ENCODE data around the gene C1QB. TPM values are rescaled to one million over a fixed set of nuclear protein-coding genes. Genes with fewer than 3 reads are reported as not detected.

C1QB gene
- total and polyA plus RNA-seq, 2 of the 4 experiments (the other 2 are of a cell fraction), result not detected

DNA sequence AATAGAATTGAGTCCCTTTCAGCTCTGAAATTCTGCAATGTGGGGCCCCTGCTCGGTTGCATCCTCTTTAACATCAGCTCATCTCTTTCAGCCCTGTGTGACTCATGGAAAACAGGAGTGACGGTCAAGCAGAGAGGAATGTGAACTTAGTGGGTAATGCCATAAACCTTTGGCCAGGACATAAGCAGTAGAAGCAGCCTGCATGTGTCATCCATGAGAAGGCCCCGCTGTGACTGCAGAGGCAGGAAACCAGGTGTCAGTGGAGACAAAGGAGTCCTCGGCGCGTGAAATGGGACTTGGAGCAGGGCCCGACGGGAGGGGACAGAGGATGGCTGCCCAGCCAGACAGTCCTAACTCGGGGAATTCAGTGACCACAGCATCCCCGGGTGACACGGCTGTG lies 36.5 kb downstream of the C1QB start:
- H2BK15ac ChIP-seq (ENCODE audit: low read depth, low read length), result peak overlapping the region; percentile 54; the same call in 1 of the 3 replicates
- TF ChIP-seq RCOR1 (IDR thresholded peaks at IDR 0.05; ENCODE audit: insufficient replicate concordance, low read length) (peak; percentile 66), RAD21 (IDR thresholded peaks at IDR 0.05; ENCODE audit: low read length) (peak; percentile 24; the same call in 1 of the 2 replicates), CEBPB (IDR thresholded peaks at IDR 0.05; ENCODE audit: low read depth, low read length) (peak; percentile 45; the same call in 1 of the 2 replicates), SMC3 (IDR thresholded peaks at IDR 0.05; ENCODE audit: low read depth, low read length) (no peak), POLR2A (IDR thresholded peaks at IDR 0.05; ENCODE audit: low read depth, low read length) (no peak), MAZ (IDR thresholded peaks at IDR 0.05; ENCODE audit: borderline replicate concordance, low read depth, low read length) (peak; percentile 60; the same call in 1 of the 2 replicates), NFE2L2 (IDR thresholded peaks at IDR 0.05; ENCODE audit: low read depth, low read length) (peak; percentile 14; the same call in 1 of the 2 replicates), CHD1 (IDR thresholded peaks at IDR 0.05; ENCODE audit: low read depth, low read length) (no peak), MAFK (IDR thresholded peaks at IDR 0.05; ENCODE audit: low read depth, low read length) (no peak), BHLHE40 (IDR thresholded peaks at IDR 0.05; ENCODE audit: low read depth, low read length) (no peak), MXI1 (IDR thresholded peaks at IDR 0.05; ENCODE audit: borderline replicate concordance, low read depth, low read length) (0 out of 2 replicates have a peak, but pooled peaks have one; percentile 46), FOS (IDR thresholded peaks at IDR 0.05; ENCODE audit: low read depth, low read length) (peak; percentile 89)
- TF ChIP-seq, protein P1, sequence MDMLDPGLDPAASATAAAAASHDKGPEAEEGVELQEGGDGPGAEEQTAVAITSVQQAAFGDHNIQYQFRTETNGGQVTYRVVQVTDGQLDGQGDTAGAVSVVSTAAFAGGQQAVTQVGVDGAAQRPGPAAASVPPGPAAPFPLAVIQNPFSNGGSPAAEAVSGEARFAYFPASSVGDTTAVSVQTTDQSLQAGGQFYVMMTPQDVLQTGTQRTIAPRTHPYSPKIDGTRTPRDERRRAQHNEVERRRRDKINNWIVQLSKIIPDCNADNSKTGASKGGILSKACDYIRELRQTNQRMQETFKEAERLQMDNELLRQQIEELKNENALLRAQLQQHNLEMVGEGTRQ (IDR thresholded peaks at IDR 0.05; ENCODE audit: low read depth, low read length), result no peak
- TF ChIP-seq, protein P2, sequence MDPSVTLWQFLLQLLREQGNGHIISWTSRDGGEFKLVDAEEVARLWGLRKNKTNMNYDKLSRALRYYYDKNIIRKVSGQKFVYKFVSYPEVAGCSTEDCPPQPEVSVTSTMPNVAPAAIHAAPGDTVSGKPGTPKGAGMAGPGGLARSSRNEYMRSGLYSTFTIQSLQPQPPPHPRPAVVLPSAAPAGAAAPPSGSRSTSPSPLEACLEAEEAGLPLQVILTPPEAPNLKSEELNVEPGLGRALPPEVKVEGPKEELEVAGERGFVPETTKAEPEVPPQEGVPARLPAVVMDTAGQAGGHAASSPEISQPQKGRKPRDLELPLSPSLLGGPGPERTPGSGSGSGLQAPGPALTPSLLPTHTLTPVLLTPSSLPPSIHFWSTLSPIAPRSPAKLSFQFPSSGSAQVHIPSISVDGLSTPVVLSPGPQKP (IDR thresholded peaks at IDR 0.05; ENCODE audit: borderline replicate concordance, low read depth, low read length), result no peak
- TF ChIP-seq, protein P3, sequence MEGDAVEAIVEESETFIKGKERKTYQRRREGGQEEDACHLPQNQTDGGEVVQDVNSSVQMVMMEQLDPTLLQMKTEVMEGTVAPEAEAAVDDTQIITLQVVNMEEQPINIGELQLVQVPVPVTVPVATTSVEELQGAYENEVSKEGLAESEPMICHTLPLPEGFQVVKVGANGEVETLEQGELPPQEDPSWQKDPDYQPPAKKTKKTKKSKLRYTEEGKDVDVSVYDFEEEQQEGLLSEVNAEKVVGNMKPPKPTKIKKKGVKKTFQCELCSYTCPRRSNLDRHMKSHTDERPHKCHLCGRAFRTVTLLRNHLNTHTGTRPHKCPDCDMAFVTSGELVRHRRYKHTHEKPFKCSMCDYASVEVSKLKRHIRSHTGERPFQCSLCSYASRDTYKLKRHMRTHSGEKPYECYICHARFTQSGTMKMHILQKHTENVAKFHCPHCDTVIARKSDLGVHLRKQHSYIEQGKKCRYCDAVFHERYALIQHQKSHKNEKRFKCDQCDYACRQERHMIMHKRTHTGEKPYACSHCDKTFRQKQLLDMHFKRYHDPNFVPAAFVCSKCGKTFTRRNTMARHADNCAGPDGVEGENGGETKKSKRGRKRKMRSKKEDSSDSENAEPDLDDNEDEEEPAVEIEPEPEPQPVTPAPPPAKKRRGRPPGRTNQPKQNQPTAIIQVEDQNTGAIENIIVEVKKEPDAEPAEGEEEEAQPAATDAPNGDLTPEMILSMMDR (conservative IDR thresholded peaks at IDR 0.05; ENCODE audit: low read depth, low read length), result no peak
- H2BK20ac ChIP-seq (ENCODE audit: low read depth, low read length), result peak overlapping the region; percentile 36; the same call in 1 of the 2 replicates
- no TSS peak for BruUV-seq (replicated peaks)
- H3K9ac ChIP-seq (ENCODE audit: low read depth, low read length), result no peak overlapping the region
- no peak overlapping the region for H2AK9ac ChIP-seq (replicated peaks; ENCODE audit: low read depth, low read length, poor library complexity)
- 0 out of 2 replicates have a peak, but pooled peaks cover 5% of the 10 kb centered on the region for H3K9me1 ChIP-seq (ENCODE audit: insufficient read depth, low read length)
- H3K9me3 ChIP-seq (ENCODE audit: control insufficient read depth, insufficient read depth, low read length), result no peaks in the 10 kb centered on the region
- H3K18ac ChIP-seq (ENCODE audit: low read depth, low read length), result peak overlapping the region; percentile 16; the same call in 1 of the 2 replicates
- CTCF ChIA-PET, result interaction anchor here (0.9 kb wide), 1 partner anchor 15 kb away, joined by 3 read pairs; no protein-coding TSS in a partner anchor
- H4K5ac ChIP-seq (ENCODE audit: low read depth, low read length), result peak overlapping the region; percentile 36
- 6% methylated on average over 7 of the region's 11 CpGs; no CpG with 5 or more reads in 1 of the 2 experiments for WGBS, 2 experiments (ENCODE audit: extremely low coverage in 2 of 2, insufficient read length in 1 of 2)
- H3K4me1 ChIP-seq (ENCODE audit: control insufficient read depth, insufficient read depth, low read length), result peaks cover 10% of the 10 kb centered on the region
- DNase-seq (peak; percentile 96), ATAC-seq (ENCODE audit: low read depth) (peak; percentile 88)
- peak overlapping the region; percentile 75 for H3K4ac ChIP-seq (ENCODE audit: low read depth, low read length)
- no peak overlapping the region for H3K4me3 ChIP-seq (ENCODE audit: insufficient read depth, low read depth, low read length)
- intact Hi-C loops (cut with micrococcal nuclease), result no loop called here
- POLR2A ChIA-PET (ENCODE audit: unreplicated experiment), result no interaction called here
- no peaks in the 10 kb centered on the region for H4K20me1 ChIP-seq (ENCODE audit: insufficient read depth, low read length)
- peak overlapping the region in 1 of 2 experiments; percentile 78; a peak in 2 of 4 replicates for H4K8ac ChIP-seq (ENCODE audit: low read depth in 2 of 2, low read length in 2 of 2)
- H3K36me3 ChIP-seq (ENCODE audit: control insufficient read depth, insufficient read depth, low read length), result no peaks in the 10 kb centered on the region
- H3K56ac ChIP-seq (ENCODE audit: extremely low read depth, insufficient read depth, low read length), result no peak overlapping the region
- peak overlapping the region; percentile 31; the same call in 1 of the 2 replicates for H3K23ac ChIP-seq (ENCODE audit: low read depth, low read length)
- H4K91ac ChIP-seq (ENCODE audit: insufficient read depth, low read depth, low read length), result peak overlapping the region; percentile 45; the same call in 1 of the 2 replicates
- peak overlapping the region; percentile 7 for H2AFZ ChIP-seq (replicated peaks; ENCODE audit: low read length, poor library complexity)
- peak overlapping the region; percentile 58 for H2BK120ac ChIP-seq (ENCODE audit: low read depth, low read length)
- H3K14ac ChIP-seq (replicated peaks; ENCODE audit: low read depth, low read length), result no peak overlapping the region
- H2BK5ac ChIP-seq (ENCODE audit: low read depth, low read length, poor library complexity, severe bottlenecking), result peak overlapping the region; percentile 34
- in situ Hi-C loops (cut with MboI; ENCODE audit: low sequenced_read_pairs), result no loop called here
- H3K79me1 ChIP-seq (ENCODE audit: low read depth in 1 of 2, low read length in 2 of 2), result no peaks in the 10 kb centered on the region
- H3K27me3 ChIP-seq (ENCODE audit: control insufficient read depth, insufficient read depth, low read length), result no peaks in the 10 kb centered on the region; the same call in 1 of the 2 replicates
- dilution Hi-C loops (cut with HindIII; ENCODE audit: low sequenced_read_pairs, unreplicated experiment), result no loop called here
- 0 out of 2 replicates have a peak overlapping the region, but pooled peaks have one; percentile 4 for H3K4me2 ChIP-seq (ENCODE audit: low read depth, low read length)
- peak overlapping the region; percentile 31; the same call in 1 of the 2 replicates for H3K27ac ChIP-seq (ENCODE audit: insufficient read depth, low read length)
- peak overlapping the region; percentile 69; the same call in 1 of the 2 replicates for H2AK5ac ChIP-seq (ENCODE audit: low read depth, low read length)
